ENCODE data around the gene CD109.

The CD109 gene

DNA sequence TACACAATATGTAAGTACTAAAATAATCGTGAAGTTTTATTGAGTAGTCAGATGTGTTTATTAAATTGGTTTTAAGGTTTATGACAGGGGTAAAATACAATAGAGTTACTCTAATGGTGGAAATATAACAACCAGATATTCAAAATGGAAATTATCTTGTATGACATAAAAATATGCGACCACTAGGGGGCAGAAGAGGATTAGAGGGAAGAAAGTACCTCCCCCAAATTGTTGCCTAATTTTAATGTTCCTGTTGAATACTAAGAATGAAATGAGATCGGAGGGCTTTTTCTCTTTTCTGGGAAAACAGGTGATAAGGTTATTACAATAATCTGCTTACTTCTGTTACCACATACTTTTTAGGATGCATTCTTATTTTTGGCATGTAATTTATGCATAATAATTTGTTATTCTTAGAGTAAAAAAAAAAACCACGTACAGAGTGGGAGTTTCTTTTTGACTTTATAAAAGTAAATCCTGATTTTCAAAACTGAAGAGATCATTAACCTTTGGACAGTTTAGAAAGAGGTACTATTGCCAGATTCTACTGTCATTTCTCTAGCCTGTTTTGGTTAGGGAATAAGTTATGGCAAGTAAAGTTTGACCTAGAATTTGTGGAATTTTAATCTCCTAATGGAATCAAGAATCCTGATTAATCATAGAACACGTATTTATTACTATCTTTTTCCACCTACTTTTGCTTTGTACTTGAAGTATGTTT, 159.2 kb downstream of the CD109 start:
- no peaks in the 10 kb centered on the region for H3K79me2 ChIP-seq (ENCODE audit: insufficient read depth, low read depth)
- no peak overlapping the region for H3K4me2 ChIP-seq
- no peak overlapping the region for H3K4me3 ChIP-seq (IDR thresholded peaks at IDR 0.05; ENCODE audit: insufficient read depth, low read depth, low read length)
- no peaks in the 10 kb centered on the region for H3K4me1 ChIP-seq (ENCODE audit: low read depth, poor library complexity, severe bottlenecking)
- no peaks in the 10 kb centered on the region for H3K27me3 ChIP-seq (ENCODE audit: insufficient read depth, low read depth)
- no peak overlapping the region for H3K9ac ChIP-seq
- no peak overlapping the region for H2AFZ ChIP-seq (ENCODE audit: low read depth)
- TF ChIP-seq, protein P1, sequence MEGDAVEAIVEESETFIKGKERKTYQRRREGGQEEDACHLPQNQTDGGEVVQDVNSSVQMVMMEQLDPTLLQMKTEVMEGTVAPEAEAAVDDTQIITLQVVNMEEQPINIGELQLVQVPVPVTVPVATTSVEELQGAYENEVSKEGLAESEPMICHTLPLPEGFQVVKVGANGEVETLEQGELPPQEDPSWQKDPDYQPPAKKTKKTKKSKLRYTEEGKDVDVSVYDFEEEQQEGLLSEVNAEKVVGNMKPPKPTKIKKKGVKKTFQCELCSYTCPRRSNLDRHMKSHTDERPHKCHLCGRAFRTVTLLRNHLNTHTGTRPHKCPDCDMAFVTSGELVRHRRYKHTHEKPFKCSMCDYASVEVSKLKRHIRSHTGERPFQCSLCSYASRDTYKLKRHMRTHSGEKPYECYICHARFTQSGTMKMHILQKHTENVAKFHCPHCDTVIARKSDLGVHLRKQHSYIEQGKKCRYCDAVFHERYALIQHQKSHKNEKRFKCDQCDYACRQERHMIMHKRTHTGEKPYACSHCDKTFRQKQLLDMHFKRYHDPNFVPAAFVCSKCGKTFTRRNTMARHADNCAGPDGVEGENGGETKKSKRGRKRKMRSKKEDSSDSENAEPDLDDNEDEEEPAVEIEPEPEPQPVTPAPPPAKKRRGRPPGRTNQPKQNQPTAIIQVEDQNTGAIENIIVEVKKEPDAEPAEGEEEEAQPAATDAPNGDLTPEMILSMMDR (conservative IDR thresholded peaks at IDR 0.05; ENCODE audit: low read depth, low read length) = peak; percentile 88
- H4K20me1 ChIP-seq (ENCODE audit: insufficient read depth) = no peaks in the 10 kb centered on the region
- H3K36me3 ChIP-seq (ENCODE audit: insufficient read depth) = no peaks in the 10 kb centered on the region
- H3K27ac ChIP-seq = no peak overlapping the region

DNA sequence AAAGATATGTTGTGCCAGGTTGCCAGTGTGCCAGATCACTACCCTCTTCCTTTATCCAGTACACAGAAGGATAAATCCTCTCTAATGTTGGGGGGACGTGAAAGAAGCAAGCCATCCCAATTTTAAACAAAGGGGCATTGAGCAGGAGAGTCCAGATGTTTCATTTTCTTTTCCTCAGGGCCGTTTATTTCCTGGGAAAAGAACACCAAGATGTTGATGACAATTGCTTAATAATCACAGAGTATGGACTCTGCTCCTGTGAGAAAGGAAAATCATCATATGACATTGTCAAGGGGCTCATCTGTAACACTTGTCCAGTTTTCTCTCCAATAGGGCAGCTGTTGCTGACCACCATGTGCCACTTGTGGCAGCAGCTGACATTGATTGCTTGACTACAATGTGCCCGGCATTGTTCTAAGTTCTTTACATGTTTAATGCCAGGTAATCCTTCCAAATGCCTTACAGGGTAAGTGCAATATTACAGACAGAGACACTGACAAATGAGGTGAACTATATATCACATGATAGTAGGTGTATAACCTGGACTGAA, 161.4 kb downstream of the CD109 start:
- Histone ChIP-seq H3K4me1 (ENCODE audit: low read depth, poor library complexity, severe bottlenecking) (no peaks in the 10 kb centered on the region), H3K4me3 (IDR thresholded peaks at IDR 0.05; ENCODE audit: insufficient read depth, low read depth, low read length) (no peak overlapping the region), H3K36me3 (ENCODE audit: insufficient read depth) (no peaks in the 10 kb centered on the region), H3K4me2 (no peak overlapping the region), H3K9ac (no peak overlapping the region), H3K27me3 (ENCODE audit: insufficient read depth, low read depth) (no peaks in the 10 kb centered on the region), H3K79me2 (ENCODE audit: insufficient read depth, low read depth) (no peaks in the 10 kb centered on the region), H2AFZ (ENCODE audit: low read depth) (no peak overlapping the region), H3K27ac (no peak overlapping the region), H4K20me1 (ENCODE audit: insufficient read depth) (no peaks in the 10 kb centered on the region)
- TF ChIP-seq, protein P1 (conservative IDR thresholded peaks at IDR 0.05; ENCODE audit: low read depth, low read length) = no peak

DNA sequence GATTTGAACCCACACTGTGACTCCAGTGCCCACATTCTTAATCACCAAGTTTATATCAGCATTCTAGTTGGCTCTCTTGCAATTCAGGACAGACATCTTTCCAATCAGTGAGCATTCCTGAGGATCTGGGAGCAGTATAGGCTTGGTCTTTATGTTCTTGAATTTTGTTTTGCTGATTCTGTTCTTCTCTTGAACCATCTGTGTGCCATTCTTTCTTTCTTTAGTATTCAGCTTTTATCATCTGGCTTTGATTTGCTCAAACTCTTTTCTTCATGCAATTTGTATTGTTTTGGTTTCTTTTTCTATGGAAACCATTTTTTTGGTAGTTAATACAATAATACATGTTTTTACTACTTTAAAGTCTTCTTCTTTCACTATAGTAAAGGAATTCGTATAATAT, 162.4 kb downstream of the CD109 start:
- Histone ChIP-seq H3K79me2 (ENCODE audit: insufficient read depth, low read depth) (no peaks in the 10 kb centered on the region), H3K4me2 (no peak overlapping the region), H4K20me1 (ENCODE audit: insufficient read depth) (no peaks in the 10 kb centered on the region), H3K4me1 (ENCODE audit: low read depth, poor library complexity, severe bottlenecking) (no peaks in the 10 kb centered on the region), H3K4me3 (IDR thresholded peaks at IDR 0.05; ENCODE audit: insufficient read depth, low read depth, low read length) (no peak overlapping the region), H2AFZ (ENCODE audit: low read depth) (no peak overlapping the region), H3K36me3 (ENCODE audit: insufficient read depth) (no peaks in the 10 kb centered on the region), H3K27me3 (ENCODE audit: insufficient read depth, low read depth) (no peaks in the 10 kb centered on the region), H3K9ac (no peak overlapping the region), H3K27ac (no peak overlapping the region)
- TF ChIP-seq, protein P1 (conservative IDR thresholded peaks at IDR 0.05; ENCODE audit: low read depth, low read length) = no peak

DNA sequence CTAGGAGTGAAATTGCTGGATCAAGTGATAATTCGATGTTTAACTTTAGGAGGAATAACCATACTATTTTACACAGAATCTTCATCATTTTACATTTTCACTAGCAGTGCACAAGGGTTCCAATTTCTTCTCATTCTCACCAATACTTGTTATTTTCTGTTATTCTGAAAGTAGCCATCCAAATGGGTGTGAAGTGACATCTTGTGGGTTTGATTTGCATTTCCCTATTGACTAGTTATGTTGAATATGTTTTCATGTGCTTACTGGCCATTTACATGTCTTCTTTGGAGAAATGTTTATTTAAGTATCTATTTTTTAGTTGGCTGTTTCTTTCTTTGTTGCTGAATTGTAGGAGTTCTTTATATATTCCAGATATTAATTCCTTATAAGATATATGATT, 164.3 kb downstream of the CD109 start:
- Histone ChIP-seq H3K27ac (no peak overlapping the region), H4K20me1 (ENCODE audit: insufficient read depth) (no peaks in the 10 kb centered on the region), H3K4me3 (IDR thresholded peaks at IDR 0.05; ENCODE audit: insufficient read depth, low read depth, low read length) (no peak overlapping the region), H3K27me3 (ENCODE audit: insufficient read depth, low read depth) (no peaks in the 10 kb centered on the region), H3K4me1 (ENCODE audit: low read depth, poor library complexity, severe bottlenecking) (no peaks in the 10 kb centered on the region), H3K36me3 (ENCODE audit: insufficient read depth) (no peaks in the 10 kb centered on the region), H3K9ac (no peak overlapping the region), H3K79me2 (ENCODE audit: insufficient read depth, low read depth) (no peaks in the 10 kb centered on the region), H3K4me2 (no peak overlapping the region), H2AFZ (ENCODE audit: low read depth) (no peak overlapping the region)
- TF ChIP-seq, protein P1 (conservative IDR thresholded peaks at IDR 0.05; ENCODE audit: low read depth, low read length) = no peak
